Right kidney (tissue), 1 donor: ENCODE measurements around the gene REPS1.

Experiments
- DNase-seq: peaks from one replicate; pipeline ENCODE4 v3.0.0-alpha.2; 2016

The REPS1 gene

DNA sequence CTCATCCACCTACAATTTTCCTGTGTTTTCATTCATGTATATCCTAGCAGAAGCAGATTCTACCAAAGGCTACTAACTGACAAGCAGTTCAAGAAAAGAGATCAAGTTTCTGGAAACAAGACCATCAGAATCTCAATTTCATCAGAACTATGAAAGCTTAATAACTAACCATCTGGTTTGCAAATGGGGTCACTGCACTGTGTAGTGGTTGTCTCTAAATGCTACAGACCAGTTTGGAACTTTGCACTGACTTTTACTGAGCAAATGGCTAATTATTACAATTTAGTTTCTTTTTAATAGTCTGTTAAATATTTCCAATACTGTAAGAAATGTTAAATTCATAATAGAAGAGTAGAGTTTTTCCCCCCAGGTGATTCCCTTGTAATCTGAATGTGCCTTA, 64.5 kb downstream of the REPS1 start:
- DNase-seq = peak; percentile 2

DNA sequence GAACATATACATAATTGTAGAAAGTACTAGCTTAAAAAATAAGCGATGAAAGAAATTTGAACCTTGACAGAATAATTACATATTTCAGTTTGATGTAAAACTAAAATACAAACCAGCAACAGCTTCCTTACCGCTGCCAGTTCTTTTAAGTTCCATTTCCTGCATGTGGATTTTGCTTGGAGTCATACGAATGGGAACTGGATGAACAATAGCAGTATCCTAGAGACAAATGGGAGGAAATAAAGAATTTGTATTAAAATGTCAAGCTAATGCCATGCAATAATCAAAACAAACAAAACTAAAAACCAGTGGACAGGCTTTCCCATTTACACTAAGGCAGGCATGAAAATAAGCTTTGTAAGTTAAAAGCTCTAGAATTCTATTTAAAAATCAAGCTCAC, 67.1 kb downstream of the REPS1 start:
- DNase-seq = no peak

- DNase-seq = no peak
These were observed 73.4 kb downstream of the REPS1 start for GRCh38 chr6:138914701-138915100.

GRCh38 chr6:138912308-138912707, 75.7 kb downstream of the REPS1 start:
- DNase-seq = no peak

- no peak for DNase-seq
These were observed 78.1 kb downstream of the REPS1 start for GRCh38 chr6:138909975-138910374.

DNA sequence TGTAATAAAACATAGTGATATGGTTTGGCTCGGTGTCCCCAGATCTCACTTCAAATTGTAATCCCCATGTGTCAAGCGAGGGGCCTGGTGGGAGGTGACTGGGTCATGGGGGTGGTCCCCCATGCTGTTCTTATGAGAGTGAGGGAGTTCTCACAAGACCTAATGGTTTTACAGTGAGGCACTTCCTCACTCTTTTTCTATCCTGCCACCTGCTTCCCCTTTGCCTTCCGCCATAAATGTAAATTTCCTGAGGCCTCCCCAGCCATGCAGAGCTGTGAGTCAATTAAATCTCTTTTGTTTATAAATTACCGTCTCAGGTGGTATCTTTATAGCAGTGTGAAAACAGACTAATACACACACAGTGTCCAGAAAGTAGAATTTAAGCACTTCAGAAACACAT, 78.5 kb downstream of the REPS1 start:
- no peak for DNase-seq

- DNase-seq = no peak
These were observed 80.9 kb downstream of the REPS1 start for GRCh38 chr6:138907167-138907566.

GRCh38 chr6:138897031-138897430, 91.0 kb downstream of the REPS1 start:
- DNase-seq = no peak

- DNase-seq = no peak
These were observed 91.8 kb downstream of the REPS1 start for GRCh38 chr6:138896104-138896756.

DNA sequence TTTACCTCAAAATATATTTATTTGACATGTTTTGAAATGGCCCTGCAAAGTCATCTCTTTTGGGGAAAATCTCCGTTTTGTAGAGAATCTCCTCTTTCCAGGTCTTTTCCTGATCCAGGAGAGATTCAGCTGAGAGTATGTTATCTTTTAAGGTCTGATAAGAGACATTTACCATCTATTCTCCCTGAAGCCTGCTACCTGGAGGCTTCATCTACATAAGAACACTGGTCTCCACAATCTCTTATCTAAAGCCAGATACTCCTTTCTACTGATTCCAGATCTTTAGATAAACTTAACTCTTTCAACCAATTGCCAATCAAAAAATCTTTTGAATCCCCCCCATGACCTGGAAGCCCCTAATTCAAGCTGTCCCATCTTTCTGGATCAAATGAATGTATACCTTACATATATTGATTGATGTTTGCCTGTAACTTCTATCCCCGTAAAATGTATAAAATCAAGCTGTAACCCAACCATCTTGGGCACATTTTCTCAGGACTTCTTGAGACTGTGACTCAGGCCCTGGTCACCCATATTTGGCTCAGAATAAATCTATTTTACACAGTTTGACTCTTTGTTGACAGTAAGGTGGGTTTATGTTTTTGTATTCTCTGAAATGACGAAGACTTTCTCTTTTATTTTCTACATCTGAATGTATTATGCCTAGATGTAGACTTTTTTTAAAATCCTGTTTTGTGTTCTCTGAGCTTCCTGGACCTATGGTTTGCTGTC, 96.6 kb downstream of the REPS1 start:
- DNase-seq = no peak

DNA sequence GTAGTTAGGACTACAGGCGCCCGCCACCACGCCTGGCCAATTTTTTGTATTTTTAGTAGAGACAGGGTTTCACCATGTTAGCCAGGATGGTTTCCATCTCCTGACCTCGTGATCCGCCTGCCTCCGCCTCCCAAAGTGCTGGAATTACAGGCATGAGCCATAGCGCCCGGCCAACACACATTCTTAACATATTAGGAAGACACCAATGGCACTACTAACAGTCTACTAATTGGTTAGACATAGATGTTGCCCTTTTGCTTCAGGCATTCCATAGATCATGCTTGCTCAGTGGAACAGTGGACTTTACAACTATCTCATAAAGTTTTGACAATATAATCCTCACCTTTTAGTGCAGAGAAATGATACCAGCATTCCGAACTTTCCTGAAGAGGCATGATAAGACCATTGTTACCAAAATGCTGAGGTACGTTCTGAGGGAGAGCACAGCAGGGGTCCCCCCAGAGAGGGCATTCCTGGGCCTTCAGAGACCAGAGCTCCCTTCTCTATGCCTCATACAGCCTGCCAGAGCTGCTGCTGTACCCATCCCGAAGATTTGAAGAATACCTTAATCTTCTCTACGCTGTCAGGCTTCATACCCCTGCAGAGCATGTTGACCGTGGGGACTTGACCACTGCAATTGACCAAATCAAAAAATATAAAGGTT, 102.8 kb downstream of the REPS1 start:
- DNase-seq = no peak

DNA sequence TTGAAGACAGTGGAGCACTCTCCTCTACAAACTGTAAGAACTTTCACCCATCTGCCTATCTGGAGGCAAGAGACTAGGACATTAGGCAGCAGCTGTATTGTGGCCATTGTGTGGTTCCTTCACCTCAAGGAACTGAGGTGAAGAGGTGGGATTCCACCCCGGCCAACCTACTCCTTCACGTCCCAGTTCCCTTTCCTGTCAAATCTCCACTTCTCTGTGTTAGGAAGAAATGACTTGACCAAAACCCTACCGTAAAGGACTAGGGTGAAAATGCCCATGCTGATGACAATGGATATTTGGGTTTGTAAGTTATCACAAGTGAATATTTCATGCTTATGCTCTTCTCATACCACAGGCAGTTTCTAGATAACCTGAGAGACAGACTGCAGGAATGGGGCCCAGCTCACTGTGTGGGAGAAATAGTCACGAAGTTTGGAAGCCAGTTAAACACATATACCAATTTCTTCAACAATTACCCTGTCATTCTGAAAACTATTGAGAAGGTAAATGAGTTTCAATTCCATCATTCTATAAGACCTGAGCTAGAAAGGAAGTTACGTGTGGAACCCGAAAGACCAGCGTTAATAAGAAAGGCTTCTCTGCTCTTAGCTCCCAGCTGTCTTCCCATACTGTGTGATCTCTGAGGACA, 105.6 kb downstream of the REPS1 start:
- DNase-seq = no peak

GRCh38 chr6:138873191-138873590, 114.9 kb downstream of the REPS1 start:
- DNase-seq = no peak

DNA sequence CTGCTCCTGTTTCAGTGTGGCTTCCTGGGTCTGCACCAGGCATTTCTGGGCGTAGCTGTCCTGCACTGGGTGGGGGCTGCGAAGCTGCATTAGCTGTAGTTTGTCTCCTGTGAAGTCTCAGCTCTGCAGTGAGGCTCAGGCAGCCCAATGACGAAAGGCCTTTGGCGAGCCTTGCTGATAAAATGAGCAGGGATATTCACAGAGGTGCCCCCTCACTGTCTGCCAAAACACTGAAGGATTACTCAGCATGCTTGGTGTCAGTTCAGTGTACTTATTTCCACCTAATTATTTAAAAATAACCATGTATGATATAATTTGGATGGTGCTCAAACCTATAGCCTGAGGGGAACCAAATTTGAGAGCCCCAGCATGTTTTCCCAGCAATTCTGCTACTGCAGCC, 118.7 kb downstream of the REPS1 start:
- DNase-seq = no peak

GRCh38 chr6:138868181-138868580, 119.9 kb downstream of the REPS1 start:
- no peak for DNase-seq

DNA sequence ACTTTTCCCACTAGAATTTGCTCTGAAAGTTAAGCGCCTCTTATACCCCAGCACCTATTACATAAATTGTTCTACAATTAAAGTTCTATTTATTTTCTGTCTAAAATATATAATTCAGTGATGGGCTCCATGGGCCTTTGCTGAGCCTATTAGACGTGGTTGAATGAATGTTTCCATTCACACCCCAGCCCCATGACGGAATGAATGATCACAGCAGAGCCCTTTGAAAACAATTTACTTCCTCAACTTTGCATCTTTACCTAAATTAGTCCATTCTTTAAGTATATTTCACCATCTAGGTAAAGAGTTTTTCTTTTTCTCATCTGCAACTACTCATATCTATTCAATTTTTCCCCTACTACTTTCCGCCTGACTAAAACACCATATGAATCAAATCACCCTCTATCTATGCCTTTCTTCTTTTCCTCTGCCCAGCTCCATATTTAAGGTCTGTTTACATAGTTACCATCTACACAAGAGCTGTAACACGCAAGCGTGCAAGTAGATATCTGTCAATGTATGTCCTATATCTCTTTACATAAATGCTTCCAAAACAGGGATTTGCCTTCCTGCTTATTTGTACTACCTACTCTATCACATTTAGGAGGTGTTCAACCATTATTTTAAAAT, 122.5 kb downstream of the REPS1 start:
- no peak for DNase-seq

DNA sequence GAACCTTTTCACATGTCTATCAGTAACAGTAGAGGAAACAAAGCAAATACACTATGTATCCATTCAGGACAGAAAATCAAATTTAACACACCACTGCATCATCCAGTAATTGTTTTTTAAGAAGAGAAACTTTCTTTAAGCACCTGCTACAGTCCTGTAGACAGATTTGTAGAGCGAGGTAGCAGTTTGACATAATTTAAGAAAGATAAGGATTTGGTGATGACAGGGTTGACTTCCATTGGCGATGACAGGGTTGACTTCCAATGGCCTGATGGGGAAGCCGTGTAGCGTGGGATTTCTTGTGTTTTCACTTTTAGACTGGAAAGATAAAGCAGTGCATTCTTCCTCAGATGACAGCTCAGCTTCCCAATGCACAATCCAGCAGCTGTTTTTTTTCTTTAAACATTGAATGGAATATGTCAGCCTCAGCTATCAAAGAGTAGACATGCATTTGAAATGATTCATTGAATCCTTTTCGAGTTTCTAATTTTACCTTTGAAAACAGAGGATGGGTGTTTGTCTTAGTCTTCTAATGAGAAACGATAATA, 123.6 kb downstream of the REPS1 start:
- no peak for DNase-seq

GRCh38 chr6:138863321-138863720, 124.7 kb downstream of the REPS1 start:
- no peak for DNase-seq

GRCh38 chr6:138862456-138862855, 125.6 kb downstream of the REPS1 start:
- no peak for DNase-seq

- no peak for DNase-seq
These were observed 130.3 kb downstream of the REPS1 start for GRCh38 chr6:138857775-138858174.

DNA sequence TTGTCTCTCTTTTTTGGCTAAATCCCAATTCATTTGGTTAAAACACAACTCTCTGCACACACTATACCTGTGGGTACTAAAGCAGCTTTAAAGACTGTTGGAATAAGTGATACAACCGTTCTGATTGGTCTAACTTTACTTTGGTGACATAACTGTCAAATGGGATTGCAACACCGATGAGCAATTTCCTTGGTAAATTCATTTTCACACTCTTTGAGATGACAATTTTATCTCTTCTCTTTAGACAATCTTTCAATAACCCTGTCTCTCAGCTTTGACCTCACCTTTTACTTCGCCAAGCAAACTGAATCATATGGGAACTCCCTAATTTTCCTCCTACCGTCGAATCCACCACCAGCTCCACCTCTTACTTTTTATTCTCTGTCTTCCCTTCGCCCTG, 131.4 kb downstream of the REPS1 start:
- no peak for DNase-seq
